Mucosa of stomach (tissue), 1 donor: ENCODE measurements around the gene PKMYT1.
A peak's percentile ranks its signal among the peaks of the same experiment; 100 is the strongest.

Experiments
- H3K27me3 ChIP-seq: one replicate; pipeline ENCODE4 v1.7.0; 2013; ENCODE audit warnings: mild to moderate bottlenecking, low read length; ENCODE audit not compliant: control insufficient read depth, insufficient read depth
- H3K36me3 ChIP-seq: one replicate; pipeline ENCODE4 v1.7.0; 2013; ENCODE audit warnings: low read length; ENCODE audit not compliant: control insufficient read depth, insufficient read depth
- H3K4me1 ChIP-seq: one replicate; pipeline ENCODE4 v1.7.0; 2013; ENCODE audit warnings: mild to moderate bottlenecking, low read length; ENCODE audit not compliant: control insufficient read depth, insufficient read depth
- H3K4me3 ChIP-seq: one replicate; pipeline ENCODE4 v1.7.0; 2013; ENCODE audit warnings: low read length
- H3K9ac ChIP-seq: one replicate; pipeline ENCODE4 v1.7.0; 2013; ENCODE audit warnings: mild to moderate bottlenecking, low read length, moderate library complexity
- H3K9me3 ChIP-seq: one replicate; pipeline ENCODE4 v1.7.0; 2013; ENCODE audit warnings: mild to moderate bottlenecking, low read length, moderate library complexity; ENCODE audit not compliant: control insufficient read depth
- donor health status: Pancreatic carcinoma.

Gene PKMYT1

GRCh38 chr16:3022684-3023414, 42.6 kb upstream of the PKMYT1 start:
- Histone ChIP-seq H3K36me3 (no peaks in the 10 kb centered on the region), H3K4me1 (peaks cover 28% of the 10 kb centered on the region), H3K9ac (peak overlapping the region; percentile 79), H3K27me3 (peaks cover 1% of the 10 kb centered on the region), H3K4me3 (peak overlapping the region; percentile 82), H3K9me3 (no peaks in the 10 kb centered on the region)

GRCh38 chr16:3022208-3022683, 42.0 kb upstream of the PKMYT1 start:
- H3K4me3 ChIP-seq, result peak overlapping the region; percentile 82
- H3K27me3 ChIP-seq, result peaks cover 6% of the 10 kb centered on the region
- H3K9ac ChIP-seq, result peak overlapping the region; percentile 79
- no peaks in the 10 kb centered on the region for H3K9me3 ChIP-seq
- no peaks in the 10 kb centered on the region for H3K36me3 ChIP-seq
- H3K4me1 ChIP-seq, result peaks cover 25% of the 10 kb centered on the region

GRCh38 chr16:3021449-3022207, 41.4 kb upstream of the PKMYT1 start:
- peaks cover 25% of the 10 kb centered on the region for H3K4me1 ChIP-seq
- no peaks in the 10 kb centered on the region for H3K36me3 ChIP-seq
- peak overlapping the region; percentile 79 for H3K9ac ChIP-seq
- H3K27me3 ChIP-seq, result peaks cover 9% of the 10 kb centered on the region
- peak overlapping the region; percentile 78 for H3K4me3 ChIP-seq
- H3K9me3 ChIP-seq, result no peaks in the 10 kb centered on the region

- Histone ChIP-seq H3K4me3 (peak overlapping the region; percentile 78), H3K9me3 (no peaks in the 10 kb centered on the region), H3K4me1 (peaks cover 25% of the 10 kb centered on the region), H3K36me3 (no peaks in the 10 kb centered on the region), H3K9ac (peak overlapping the region; percentile 79), H3K27me3 (peaks cover 9% of the 10 kb centered on the region)
Observed at GRCh38 chr16:3020604-3021448, 40.6 kb upstream of the PKMYT1 start.

GRCh38 chr16:3020247-3020603, 40.0 kb upstream of the PKMYT1 start, which contains the start of gene TNFRSF12A:
TSS of gene TNFRSF12A (plus strand) at chr16:3020368. CDS start at chr16:3020398, 30 bp downstream.
- Histone ChIP-seq H3K27me3 (peaks cover 9% of the 10 kb centered on the region), H3K4me3 (peak within 1 kb of the TSS; percentile 78), H3K9me3 (no peaks in the 10 kb centered on the region), H3K9ac (peak within 1 kb of the TSS; percentile 79), H3K36me3 (no peaks in the 10 kb centered on the region), H3K4me1 (peaks cover 25% of the 10 kb centered on the region)

- no peak overlapping the region for H3K9ac ChIP-seq
- H3K4me1 ChIP-seq, result peaks cover 25% of the 10 kb centered on the region
- H3K9me3 ChIP-seq, result no peaks in the 10 kb centered on the region
- no peaks in the 10 kb centered on the region for H3K36me3 ChIP-seq
- no peak overlapping the region for H3K4me3 ChIP-seq
- peaks cover 9% of the 10 kb centered on the region for H3K27me3 ChIP-seq
Observed at GRCh38 chr16:3019594-3020246, 39.5 kb upstream of the PKMYT1 start.

GRCh38 chr16:3017794-3018506, 37.7 kb upstream of the PKMYT1 start, which contains the start of gene CLDN6:
TSS of gene CLDN6 (minus strand) at chr16:3018183. CDS start at chr16:3016021, 2,162 bp downstream.
- no peak within 1 kb of the TSS for H3K9ac ChIP-seq
- no peaks in the 10 kb centered on the region for H3K9me3 ChIP-seq
- no peaks in the 10 kb centered on the region for H3K36me3 ChIP-seq
- peaks cover 21% of the 10 kb centered on the region for H3K27me3 ChIP-seq
- H3K4me3 ChIP-seq, result no peak within 1 kb of the TSS
- peaks cover 22% of the 10 kb centered on the region for H3K4me1 ChIP-seq

- Histone ChIP-seq H3K9me3 (no peaks in the 10 kb centered on the region), H3K9ac (no peak overlapping the region), H3K4me1 (peaks cover 22% of the 10 kb centered on the region), H3K27me3 (peaks cover 27% of the 10 kb centered on the region), H3K36me3 (no peaks in the 10 kb centered on the region), H3K4me3 (no peak overlapping the region)
Observed at GRCh38 chr16:3017344-3017743, 37.1 kb upstream of the PKMYT1 start.

- no peaks in the 10 kb centered on the region for H3K9me3 ChIP-seq
- no peak overlapping the region for H3K4me3 ChIP-seq
- peaks cover 38% of the 10 kb centered on the region for H3K27me3 ChIP-seq
- no peak overlapping the region for H3K9ac ChIP-seq
- H3K4me1 ChIP-seq, result peaks cover 10% of the 10 kb centered on the region
- no peaks in the 10 kb centered on the region for H3K36me3 ChIP-seq
Observed at GRCh38 chr16:3015865-3016521, 35.7 kb upstream of the PKMYT1 start.

- no peaks in the 10 kb centered on the region for H3K9me3 ChIP-seq
- H3K9ac ChIP-seq, result no peak overlapping the region
- peaks cover 38% of the 10 kb centered on the region for H3K27me3 ChIP-seq
- H3K4me1 ChIP-seq, result peaks cover 13% of the 10 kb centered on the region
- H3K4me3 ChIP-seq, result no peak overlapping the region
- H3K36me3 ChIP-seq, result no peaks in the 10 kb centered on the region
Observed at GRCh38 chr16:3014971-3015370, 34.7 kb upstream of the PKMYT1 start.
